ENCODE measurements around the gene SEMA5B.

Gene SEMA5B

DNA sequence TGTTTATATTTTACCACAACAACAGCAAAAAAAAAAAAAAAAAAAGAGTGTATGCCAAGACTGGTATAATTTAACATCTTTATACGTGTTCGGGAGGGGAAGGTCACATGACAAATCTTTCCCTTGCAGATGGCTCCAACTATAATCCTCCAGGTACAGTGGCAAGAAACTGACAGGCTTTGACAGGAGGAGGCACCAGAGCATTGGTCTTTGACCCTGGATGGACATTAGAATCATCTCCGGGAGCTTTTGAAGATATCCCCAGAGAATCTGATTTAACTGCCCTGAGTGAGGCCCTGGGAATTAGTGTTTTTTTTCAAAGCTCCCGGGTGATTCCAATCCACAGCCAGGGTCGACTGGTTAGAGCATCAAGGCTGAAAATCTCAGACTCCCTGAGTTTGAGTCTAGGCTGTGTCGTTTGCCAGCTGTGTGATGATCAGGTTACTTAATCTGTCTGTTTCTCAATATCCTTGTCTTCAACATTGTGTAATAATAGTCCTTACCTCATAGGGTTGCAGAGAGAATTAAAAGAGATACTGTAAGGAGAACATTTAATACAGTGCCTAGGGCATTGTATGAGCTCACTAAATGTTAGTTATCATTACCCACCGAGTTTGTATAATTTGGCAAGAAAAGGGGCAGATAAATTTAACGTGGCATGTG is 8.9 kb upstream of the SEMA5B start:
- TF ChIP-seq, protein P1, sequence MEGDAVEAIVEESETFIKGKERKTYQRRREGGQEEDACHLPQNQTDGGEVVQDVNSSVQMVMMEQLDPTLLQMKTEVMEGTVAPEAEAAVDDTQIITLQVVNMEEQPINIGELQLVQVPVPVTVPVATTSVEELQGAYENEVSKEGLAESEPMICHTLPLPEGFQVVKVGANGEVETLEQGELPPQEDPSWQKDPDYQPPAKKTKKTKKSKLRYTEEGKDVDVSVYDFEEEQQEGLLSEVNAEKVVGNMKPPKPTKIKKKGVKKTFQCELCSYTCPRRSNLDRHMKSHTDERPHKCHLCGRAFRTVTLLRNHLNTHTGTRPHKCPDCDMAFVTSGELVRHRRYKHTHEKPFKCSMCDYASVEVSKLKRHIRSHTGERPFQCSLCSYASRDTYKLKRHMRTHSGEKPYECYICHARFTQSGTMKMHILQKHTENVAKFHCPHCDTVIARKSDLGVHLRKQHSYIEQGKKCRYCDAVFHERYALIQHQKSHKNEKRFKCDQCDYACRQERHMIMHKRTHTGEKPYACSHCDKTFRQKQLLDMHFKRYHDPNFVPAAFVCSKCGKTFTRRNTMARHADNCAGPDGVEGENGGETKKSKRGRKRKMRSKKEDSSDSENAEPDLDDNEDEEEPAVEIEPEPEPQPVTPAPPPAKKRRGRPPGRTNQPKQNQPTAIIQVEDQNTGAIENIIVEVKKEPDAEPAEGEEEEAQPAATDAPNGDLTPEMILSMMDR (IDR thresholded peaks at IDR 0.05; ENCODE audit: low read depth, low read length): no peak
- no peak overlapping the region for H3K4me3 ChIP-seq (ENCODE audit: low read depth, low read length)

DNA sequence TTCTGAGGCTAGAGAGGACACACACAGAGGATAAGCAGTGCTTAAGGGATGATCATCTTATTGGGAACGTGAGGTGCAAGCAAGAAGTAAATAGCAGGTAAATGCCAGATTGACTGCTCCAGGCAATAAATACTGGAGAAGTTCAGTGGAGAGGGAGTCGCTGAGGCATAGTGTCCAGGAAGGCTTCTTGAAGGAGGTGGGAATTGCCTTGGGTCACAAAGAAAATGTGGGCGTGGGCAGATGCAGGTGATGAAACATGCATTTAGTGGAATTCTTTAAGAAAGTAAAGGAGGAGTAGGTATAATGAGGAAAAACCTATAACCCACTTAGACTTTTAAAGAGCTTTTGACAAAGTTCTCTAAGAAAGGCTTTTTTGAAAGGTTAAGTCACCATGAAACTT is 7.4 kb upstream of the SEMA5B start:
- H3K4me3 ChIP-seq (ENCODE audit: low read depth, low read length): no peak overlapping the region
- TF ChIP-seq, protein P1 (IDR thresholded peaks at IDR 0.05; ENCODE audit: low read depth, low read length): no peak

DNA sequence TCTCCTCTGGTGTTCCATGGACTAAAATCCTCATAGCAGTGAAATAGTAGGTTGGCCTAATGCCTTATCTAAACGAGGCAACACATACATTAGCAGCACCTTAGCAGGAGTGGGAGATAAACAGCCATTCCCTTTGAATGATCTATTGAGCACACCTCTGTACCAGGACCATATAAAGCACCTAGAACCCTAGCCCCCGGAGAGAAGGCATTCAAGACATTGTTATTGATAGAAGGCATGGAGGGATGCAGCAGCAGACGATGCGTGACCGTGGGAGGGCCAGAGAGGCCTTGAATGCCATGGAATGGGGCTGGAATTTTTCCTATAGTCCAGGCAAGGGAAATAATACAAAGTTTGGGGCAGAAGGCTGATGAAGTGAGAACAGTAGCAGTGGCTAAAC is 6.6 kb upstream of the SEMA5B start:
- TF ChIP-seq, protein P1 (IDR thresholded peaks at IDR 0.05; ENCODE audit: low read depth, low read length): no peak
- no peak overlapping the region for H3K4me3 ChIP-seq (ENCODE audit: low read depth, low read length)

DNA sequence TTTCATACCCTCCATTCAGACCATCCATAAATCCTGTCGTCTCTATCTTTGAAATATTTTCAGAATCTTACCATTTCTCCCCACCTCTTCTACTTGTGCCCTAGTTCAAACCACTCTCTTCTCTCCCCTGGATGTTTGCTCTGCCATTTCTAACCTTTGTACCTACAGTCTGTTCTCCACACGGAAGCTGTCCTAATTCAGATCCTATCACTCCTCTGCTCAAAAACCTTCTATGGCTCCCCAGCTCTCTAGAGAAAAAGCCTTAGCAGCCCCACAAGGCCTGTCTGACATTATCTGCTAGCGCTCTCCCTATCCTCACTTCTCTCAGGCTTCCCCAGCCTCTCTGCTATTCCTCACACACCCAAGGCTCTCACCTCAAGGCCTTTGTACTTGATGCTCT is 4.5 kb upstream of the SEMA5B start:
- H3K4me3 ChIP-seq (ENCODE audit: low read depth, low read length): no peak overlapping the region
- TF ChIP-seq, protein P1 (IDR thresholded peaks at IDR 0.05; ENCODE audit: low read depth, low read length): no peak

DNA sequence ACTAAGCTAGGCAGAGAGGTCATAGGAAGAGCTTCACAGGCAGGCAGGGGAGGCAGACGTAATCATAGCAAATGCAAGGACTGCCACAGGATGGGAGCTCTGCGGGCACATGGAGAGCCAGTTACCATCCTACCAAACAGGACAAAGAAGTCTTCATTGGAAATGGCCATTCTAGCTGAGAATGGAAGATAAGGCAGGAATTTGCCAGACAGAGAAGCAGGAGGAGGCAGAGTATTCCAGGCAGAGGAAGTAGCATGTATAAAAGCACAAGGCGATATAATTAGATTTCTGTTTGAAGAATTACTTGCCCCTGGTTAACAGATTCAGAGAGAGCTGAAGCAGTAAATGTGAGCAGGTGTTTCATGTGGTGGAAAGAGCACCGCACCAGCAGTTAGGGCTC is 3.5 kb upstream of the SEMA5B start:
- no peak overlapping the region for H3K4me3 ChIP-seq (ENCODE audit: low read depth, low read length)
- TF ChIP-seq, protein P1 (IDR thresholded peaks at IDR 0.05; ENCODE audit: low read depth, low read length): no peak

GRCh38 chr3:123028233-123028828 is 768 bp upstream of the SEMA5B start:
- H3K4me3 ChIP-seq (ENCODE audit: low read depth, low read length): peak overlapping the region; percentile 45
- TF ChIP-seq, protein P1 (IDR thresholded peaks at IDR 0.05; ENCODE audit: low read depth, low read length): no peak

- peak overlapping the region; percentile 24 for H3K4me3 ChIP-seq (ENCODE audit: low read depth, low read length)
- TF ChIP-seq, protein P1 (IDR thresholded peaks at IDR 0.05; ENCODE audit: low read depth, low read length): no peak
Measured at GRCh38 chr3:123026565-123027291, 835 bp downstream of the SEMA5B start.

Measured in WI38 (cell line).